SK-N-SH (cell line): ENCODE measurements around the gene LTBP2. TPM values are rescaled to one million over a fixed set of nuclear protein-coding genes. Genes with fewer than 3 reads are reported as not detected.
A peak's percentile ranks its signal among the peaks of the same experiment; 100 is the strongest.

ENCODE experiments used
- CTCF ChIA-PET: fragments of 300-600, 350-600 bp; formaldehyde crosslinking; extraction: SDS; loops from one replicate; lab custom pipeline; 2021; lab: Yijun Ruan, JAX
- POLR2A ChIA-PET: fragments of 350-600 bp; sonication (Branson Sonifier 250); formaldehyde crosslinking; extraction: SDS; loops from one replicate; lab custom pipeline; 2020; ENCODE audit warnings: antibody characterized with exemption, inconsistent platforms; lab: Yijun Ruan, JAX
- DNase-seq: peaks from one replicate; pipeline ENCODE4 v3.0.0; 2012
- H2AFZ ChIP-seq: fragments of 200-600 bp; sonication (generic); 2 replicates; pipeline ENCODE4 v1.8.1; 2016; ENCODE audit warnings: antibody characterized with exemption, mild to moderate bottlenecking, low read depth
- H3F3A ChIP-seq: fragments of 200-600 bp; sonication (generic); replicated peaks from 2 replicates; pipeline ENCODE3; 2016; ENCODE audit warnings: antibody characterized with exemption, mild to moderate bottlenecking; ENCODE audit not compliant: insufficient read depth
- H3K27ac ChIP-seq, 2 experiments: fragments of 200-500 bp in 1 of 2; fragments of 200-600 bp in 1 of 2; sonication (Bioruptor generic) in 1 of 2; sonication (generic), shearing (Covaris generic) in 1 of 2; 2 replicates each; pipeline versions ENCODE4 v1.5.1 to v1.6.1; 2014 to 2016; ENCODE audit warnings: low read depth in 2 of 2, inconsistent platforms in 1 of 2, low read length in 1 of 2, mild to moderate bottlenecking in 1 of 2, mixed read lengths in 1 of 2
- H3K27me3 ChIP-seq: fragments of 200-600 bp; sonication (generic), shearing (Covaris generic); 2 replicates; pipeline ENCODE4 v1.6.1; 2016; ENCODE audit warnings: mixed run types; ENCODE audit not compliant: insufficient read depth
- H3K36me3 ChIP-seq, 2 experiments: fragments of 200-500 bp in 1 of 2; fragments of 200-600 bp in 1 of 2; sonication (Bioruptor generic) in 1 of 2; sonication (generic) in 1 of 2; replicated peaks in 1 of 2; 2 replicates each; pipeline versions ENCODE3 to v1.5.1; 2014 to 2016; ENCODE audit warnings: low read length in 1 of 2, mild to moderate bottlenecking in 1 of 2; ENCODE audit not compliant: insufficient read depth in 2 of 2, control insufficient read depth in 1 of 2
- H3K4me1 ChIP-seq, 2 experiments: fragments of 200-500 bp in 1 of 2; fragments of 200-600 bp in 1 of 2; sonication (Bioruptor generic) in 1 of 2; sonication (generic), shearing (Covaris generic) in 1 of 2; 2 replicates each; pipeline versions ENCODE4 v1.5.1 to v1.6.1; 2014 to 2016; ENCODE audit warnings: low read depth in 1 of 2, low read length in 1 of 2, mixed run types in 1 of 2; ENCODE audit not compliant: insufficient read depth in 2 of 2, control insufficient read depth in 1 of 2
- H3K4me2 ChIP-seq: fragments of 200-600 bp; sonication (generic), shearing (Covaris generic); 2 replicates; pipeline ENCODE4 v1.6.1; 2017; ENCODE audit warnings: mixed run types
- H3K4me3 ChIP-seq, 2 experiments: fragments of 200-500 bp in 1 of 2; fragments of 200-600 bp in 1 of 2; sonication (Bioruptor generic) in 1 of 2; sonication (generic), shearing (Covaris generic) in 1 of 2; 2 replicates each; pipeline versions ENCODE4 v1.5.1 to v1.8.1; 2014 to 2016; ENCODE audit warnings: low read depth in 2 of 2, inconsistent platforms in 1 of 2, low read length in 1 of 2, mild to moderate bottlenecking in 1 of 2, mixed read lengths in 1 of 2, moderate library complexity in 1 of 2
- H3K79me2 ChIP-seq: fragments of 200-600 bp; sonication (generic); 2 replicates; pipeline ENCODE4 v1.8.1; 2017; ENCODE audit warnings: mild to moderate bottlenecking; ENCODE audit not compliant: insufficient read depth
- H3K9ac ChIP-seq: fragments of 200-600 bp; sonication (generic); 2 replicates; pipeline ENCODE4 v1.6.1; 2017; ENCODE audit warnings: mixed run types
- H3K9me2 ChIP-seq: fragments of 200-600 bp; sonication (generic); 2 replicates; pipeline ENCODE4 v1.6.1; 2017; ENCODE audit warnings: mixed run types
- H3K9me3 ChIP-seq: fragments of 200-600 bp; sonication (generic); 2 replicates; pipeline ENCODE4 v1.6.1; 2017; ENCODE audit warnings: mixed run types, mild to moderate bottlenecking, moderate library complexity
- H4K20me1 ChIP-seq: fragments of 200-600 bp; sonication (generic); 2 replicates; pipeline ENCODE4 v1.6.1; 2017; ENCODE audit warnings: mild to moderate bottlenecking, mixed run types; ENCODE audit not compliant: insufficient read depth
- CHD2 ChIP-seq: fragments of 150-350 bp; IDR thresholded peaks from 2 replicates; pipeline ENCODE4 v1.6.1; 2018; ENCODE audit warnings: low read length; ENCODE audit not compliant: partially characterized antibody
- IRF3 ChIP-seq: fragments of 150-350 bp; IDR thresholded peaks from 2 replicates; pipeline ENCODE4 v1.6.1; 2016; ENCODE audit warnings: mild to moderate bottlenecking, low read depth, low read length
- JUND ChIP-seq: IDR thresholded peaks from 2 replicates; pipeline ENCODE4 v1.4.0; 2012
- MAX ChIP-seq: IDR thresholded peaks from 2 replicates; pipeline ENCODE4 v1.4.0; 2012; ENCODE audit warnings: low read depth
- MXI1 ChIP-seq: IDR thresholded peaks from 2 replicates; pipeline ENCODE4 v1.6.1; 2012; ENCODE audit warnings: mild to moderate bottlenecking, low read depth, low read length, improper control_type of control experiment
- NRF1 ChIP-seq: IDR thresholded peaks from 2 replicates; pipeline ENCODE4 v1.6.1; 2012; ENCODE audit warnings: low read depth, mild to moderate bottlenecking, low read length
- POLR2AphosphoS5 ChIP-seq: IDR thresholded peaks from 2 replicates; pipeline ENCODE4 v1.6.1; 2012; ENCODE audit warnings: low read depth, low read length
- REST ChIP-seq: IDR thresholded peaks from 2 replicates; pipeline ENCODE4 v1.6.1; 2012; ENCODE audit warnings: mild to moderate bottlenecking, low read depth, low read length, moderate library complexity
- RFX5 ChIP-seq: IDR thresholded peaks from 2 replicates; pipeline ENCODE4 v1.6.1; 2012; ENCODE audit warnings: mild to moderate bottlenecking, improper control_type of control experiment, low read length
- RXRA ChIP-seq: IDR thresholded peaks from 2 replicates; pipeline ENCODE4 v1.4.0; 2012; ENCODE audit warnings: low read depth, mild to moderate bottlenecking, borderline replicate concordance
- SMC3 ChIP-seq: IDR thresholded peaks from 2 replicates; pipeline ENCODE4 v1.6.1; 2012; ENCODE audit warnings: low read depth, low read length, improper control_type of control experiment
- TCF12 ChIP-seq: IDR thresholded peaks from 2 replicates; pipeline ENCODE4 v1.4.0; 2012
- YY1 ChIP-seq: IDR thresholded peaks from 2 replicates; pipeline ENCODE4 v1.4.0; 2012; ENCODE audit warnings: low read depth, mild to moderate bottlenecking
- ZBTB33 ChIP-seq: IDR thresholded peaks from 2 replicates; pipeline ENCODE4 v1.4.0; 2012; ENCODE audit warnings: low read depth, borderline replicate concordance
- WGBS: methylation state at CpG from one replicate; pipeline ENCODE4 v1.1.6; 2017; ENCODE audit warnings: low lambda C conversion rate; 5-methylcytosine and 5-hydroxymethylcytosine counted together
- polyA plus RNA-seq, 3 experiments: library from polyadenylated mRNA; depleted of rRNA; stranded (reverse); fragments of >200 nt; gene quantifications; 2 replicates each; pipeline ENCODE4 v1.2.3, GENCODE V29; 2012

Gene LTBP2
- polyA plus RNA-seq, 1 of the 3 experiments (the other 2 are of a cell fraction) = 58.8 TPM

GRCh38 chr14:74547331-74547927 lies 64.6 kb downstream of the LTBP2 start:
- no peak for DNase-seq
- Histone ChIP-seq H3K4me2 (no peak overlapping the region), H2AFZ (no peak overlapping the region), H3K9me2 (no peaks in the 10 kb centered on the region), H3K9ac (no peak overlapping the region), H3K9me3 (no peaks in the 10 kb centered on the region), H3F3A (no peaks in the 10 kb centered on the region), H3K4me3 (no peak overlapping the region), H3K4me1 (peaks cover 0 to 49% of the 10 kb centered on the region in 2 experiments; a peak in 2 of 4 replicates), H3K36me3 (peaks cover 46 to 69% of the 10 kb centered on the region in 2 experiments), H3K79me2 (peaks cover 29% of the 10 kb centered on the region), H3K27me3 (no peaks in the 10 kb centered on the region), H4K20me1 (peaks cover 10% of the 10 kb centered on the region; the same call in 1 of the 2 replicates), H3K27ac (no peak overlapping the region)
- ChIA-PET POLR2A (no interaction called here), CTCF (interaction anchor here (0.9 to 2.0 kb wide), 5 partner anchors 10 to 65 kb away, joined by 3 to 8 read pairs (median 4); partner anchors contain the start of gene LTBP2)
- peak; percentile 91 for TF ChIP-seq REST
- no peak for TF ChIP-seq SMC3
- 92% methylated on average over 5 of the region's 5 CpGs for WGBS

- H3K4me3 ChIP-seq = no peak overlapping the region
- H3K9me3 ChIP-seq = no peaks in the 10 kb centered on the region
- no peak overlapping the region for H3K9ac ChIP-seq
- no peaks in the 10 kb centered on the region for H3K27me3 ChIP-seq
- peaks cover 0 to 39% of the 10 kb centered on the region in 2 experiments; a peak in 1 of 4 replicates for H3K4me1 ChIP-seq
- H3K9me2 ChIP-seq = no peaks in the 10 kb centered on the region
- H3K4me2 ChIP-seq = no peak overlapping the region
- ChIA-PET CTCF (interaction anchor here (0.9 to 3.2 kb wide), 5 partner anchors 11 to 66 kb away, joined by 3 to 8 read pairs (median 4); partner anchors contain the start of gene LTBP2), POLR2A (no interaction called here)
- no peak overlapping the region for H2AFZ ChIP-seq
- WGBS = 72% methylated on average over 8 of the region's 11 CpGs
- no peaks in the 10 kb centered on the region for H3F3A ChIP-seq
- H3K27ac ChIP-seq = no peak overlapping the region
- peaks cover 21% of the 10 kb centered on the region; the same call in 1 of the 2 replicates for H3K79me2 ChIP-seq
- peaks cover 42 to 67% of the 10 kb centered on the region in 2 experiments for H3K36me3 ChIP-seq
- no peak for DNase-seq
- H4K20me1 ChIP-seq = peaks cover 10% of the 10 kb centered on the region; the same call in 1 of the 2 replicates
- TF ChIP-seq POLR2AphosphoS5 (no peak), MXI1 (no peak), ZBTB33 (no peak), RXRA (no peak), NRF1 (no peak), SMC3 (no peak), JUND (no peak), TCF12 (no peak), CHD2 (no peak), YY1 (no peak), MAX (no peak), REST (no peak), IRF3 (no peak), RFX5 (no peak)
These were observed 65.6 kb downstream of the LTBP2 start for GRCh38 chr14:74546416-74546815.
